SK-N-MC (cell line): ENCODE results near the gene KRT82.

Experiments used
- DNase-seq: peaks from one replicate; pipeline ENCODE4 v3.0.0-alpha.2; 2011; ENCODE audit warnings: low read depth, low spot score
- H3K27ac ChIP-seq: fragments of 200-600 bp; sonication (generic); 2 replicates; pipeline ENCODE4 v1.5.1; 2016; ENCODE audit warnings: mixed run types
- H3K36me3 ChIP-seq: fragments of 200-600 bp; sonication (generic); 2 replicates; pipeline ENCODE4 v1.6.1; 2017; ENCODE audit warnings: antibody characterized with exemption, low read length, mixed read lengths; ENCODE audit not compliant: insufficient read depth
- H3K4me3 ChIP-seq: fragments of 200-600 bp; sonication (generic); 2 replicates; pipeline ENCODE4 v1.5.1; 2016
- H3K9ac ChIP-seq: fragments of 200-600 bp; sonication (generic); 2 replicates; pipeline ENCODE4 v1.8.0; 2017; ENCODE audit warnings: mixed run types, mixed read lengths; ENCODE audit not compliant: insufficient read length
- H3K9me3 ChIP-seq: fragments of 200-600 bp; sonication (generic); 2 replicates; pipeline ENCODE4 v1.6.1; 2017; ENCODE audit warnings: low read depth, mild to moderate bottlenecking, antibody characterized with exemption, low read length, moderate library complexity, mixed read lengths
- EZH2 ChIP-seq: fragments of 200-600 bp; sonication (generic); IDR thresholded peaks from one replicate; pipeline ENCODE4 v1.6.1; 2017; ENCODE audit warnings: antibody characterized with exemption
- FOXP2 ChIP-seq: optimal IDR thresholded peaks from 2 replicates; pipeline ENCODE3; 2011; ENCODE audit warnings: mild to moderate bottlenecking, moderate library complexity; ENCODE audit not compliant: insufficient read depth; ENCODE audit errors: extremely low read length, control extremely low read depth
- POLR2AphosphoS5 ChIP-seq: IDR thresholded peaks from 2 replicates; pipeline ENCODE4 v1.6.1; 2012; ENCODE audit warnings: mild to moderate bottlenecking, low read depth, low read length, borderline replicate concordance

Gene KRT82

DNA sequence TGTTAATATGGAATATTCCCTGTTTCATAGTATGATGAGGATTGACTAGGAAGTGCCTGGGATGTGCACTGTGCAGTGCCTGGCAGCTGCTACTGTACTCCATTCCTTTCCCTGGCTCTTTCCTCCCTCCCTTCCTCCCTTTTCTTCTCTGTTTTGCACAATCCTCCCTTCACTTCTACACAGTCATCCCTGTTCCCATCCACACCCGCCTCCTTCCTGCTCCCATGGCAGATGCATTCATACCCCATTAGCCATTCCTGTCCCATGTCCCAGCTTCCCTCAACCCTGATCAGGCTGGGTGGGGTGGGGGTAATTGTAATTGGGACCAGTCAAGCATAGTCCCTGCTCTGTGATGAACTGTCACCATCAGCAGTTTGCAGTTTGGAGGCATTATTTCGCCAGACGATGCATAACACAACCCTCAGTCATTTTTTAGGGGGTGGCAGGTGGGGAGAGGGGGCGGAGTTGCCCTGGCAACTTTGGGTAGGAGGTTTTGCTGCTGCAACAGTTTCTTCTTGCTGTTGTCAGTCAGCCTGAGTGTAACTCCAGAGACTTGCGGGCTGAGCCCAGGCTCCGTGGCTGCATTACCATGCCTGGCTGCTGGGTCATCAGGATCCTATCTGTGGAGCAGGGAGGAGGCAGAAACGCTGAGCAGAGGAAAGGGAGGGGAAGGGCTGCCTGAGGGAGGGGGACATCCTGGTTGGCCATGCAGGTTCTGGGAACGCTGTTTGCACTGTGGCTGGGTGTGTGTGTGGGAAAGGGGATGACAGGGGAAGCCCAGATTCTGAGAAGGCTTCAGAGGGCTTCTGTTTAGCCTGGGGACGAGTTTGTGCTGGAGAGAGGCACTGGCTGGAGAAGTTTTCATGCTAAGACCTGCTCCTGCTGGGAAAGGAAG, 16.6 kb downstream of the KRT82 start:
- Histone ChIP-seq H3K27ac (no peak overlapping the region), H3K36me3 (no peaks in the 10 kb centered on the region), H3K9ac (no peak overlapping the region), H3K4me3 (no peak overlapping the region), H3K9me3 (no peaks in the 10 kb centered on the region)
- DNase-seq, result no peak
- TF ChIP-seq FOXP2 (no peak), EZH2 (no peak), POLR2AphosphoS5 (no peak)

GRCh38 chr12:52387859-52388258, 18.3 kb downstream of the KRT82 start:
- H3K36me3 ChIP-seq, result no peaks in the 10 kb centered on the region
- no peak for TF ChIP-seq EZH2
- TF ChIP-seq POLR2AphosphoS5, result no peak
- no peak for TF ChIP-seq FOXP2
- H3K27ac ChIP-seq, result no peak overlapping the region
- H3K9ac ChIP-seq, result no peak overlapping the region
- no peak for DNase-seq
- H3K9me3 ChIP-seq, result no peaks in the 10 kb centered on the region
- H3K4me3 ChIP-seq, result no peak overlapping the region

DNA sequence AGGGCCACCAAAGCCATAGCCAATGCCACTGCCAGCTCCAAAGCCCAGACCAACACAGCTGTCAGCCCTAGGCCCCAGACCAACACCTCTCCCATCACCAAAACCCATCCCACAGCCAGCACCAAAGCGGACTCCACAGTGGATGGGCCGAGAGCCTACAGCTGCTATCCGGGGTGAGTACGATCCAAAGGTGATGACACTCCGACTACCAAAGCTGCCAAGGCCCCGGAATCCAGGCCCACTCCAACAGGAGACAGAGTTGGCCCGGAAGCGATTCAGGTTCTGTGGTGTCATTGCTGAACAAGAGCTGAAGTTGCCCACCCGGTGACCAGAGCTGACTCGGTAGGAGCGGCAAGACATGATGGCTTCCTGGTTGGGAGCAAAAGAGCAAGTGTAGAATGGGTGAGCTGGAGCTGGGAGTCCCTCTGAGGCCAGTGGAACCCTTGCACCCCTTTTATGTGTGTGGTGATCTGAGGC, 20.9 kb downstream of the KRT82 start, which contains the start of gene KRT84:
Gene KRT84 (minus strand): TSS at position 427 of the 477 bp plus-strand sequence. CDS start 67 bp downstream, at position 360.
- Histone ChIP-seq H3K4me3 (no peak within 1 kb of the TSS), H3K27ac (no peak within 1 kb of the TSS), H3K9me3 (no peaks in the 10 kb centered on the region), H3K9ac (no peak within 1 kb of the TSS), H3K36me3 (no peaks in the 10 kb centered on the region)
- DNase-seq, result no peak
- TF ChIP-seq FOXP2, result no peak
- TF ChIP-seq POLR2AphosphoS5, result no peak
- no peak for TF ChIP-seq EZH2

- TF ChIP-seq POLR2AphosphoS5 (no peak), FOXP2 (no peak), EZH2 (no peak)
- no peak overlapping the region for H3K27ac ChIP-seq
- DNase-seq, result no peak
- H3K36me3 ChIP-seq, result no peaks in the 10 kb centered on the region
- no peak overlapping the region for H3K9ac ChIP-seq
- no peak overlapping the region for H3K4me3 ChIP-seq
- H3K9me3 ChIP-seq, result no peaks in the 10 kb centered on the region
Observed at GRCh38 chr12:52383331-52383730, 22.8 kb downstream of the KRT82 start.

DNA sequence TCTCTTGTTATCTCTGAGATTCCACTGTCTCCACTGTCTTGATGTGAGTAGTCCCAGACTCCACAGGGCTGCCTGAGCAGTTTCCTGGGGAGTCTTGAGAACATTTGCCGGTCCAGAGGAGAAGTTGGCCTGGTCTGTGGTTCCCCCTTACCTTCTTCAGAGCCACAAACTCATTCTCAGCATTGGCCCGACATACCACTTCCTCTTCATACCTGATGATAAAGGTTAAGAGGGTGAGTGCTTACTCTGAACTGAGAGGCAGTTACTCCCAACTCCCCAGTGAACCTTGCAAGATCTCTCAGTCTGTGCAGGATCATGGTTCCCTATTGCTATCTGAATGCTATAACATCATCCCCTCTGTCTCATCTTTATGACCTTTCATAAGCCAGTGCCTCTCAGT, 23.3 kb downstream of the KRT82 start:
- no peak overlapping the region for H3K27ac ChIP-seq
- no peak for TF ChIP-seq FOXP2
- no peak for TF ChIP-seq POLR2AphosphoS5
- TF ChIP-seq EZH2, result no peak
- no peaks in the 10 kb centered on the region for H3K36me3 ChIP-seq
- no peak for DNase-seq
- H3K9me3 ChIP-seq, result no peaks in the 10 kb centered on the region
- no peak overlapping the region for H3K4me3 ChIP-seq
- H3K9ac ChIP-seq, result no peak overlapping the region

DNA sequence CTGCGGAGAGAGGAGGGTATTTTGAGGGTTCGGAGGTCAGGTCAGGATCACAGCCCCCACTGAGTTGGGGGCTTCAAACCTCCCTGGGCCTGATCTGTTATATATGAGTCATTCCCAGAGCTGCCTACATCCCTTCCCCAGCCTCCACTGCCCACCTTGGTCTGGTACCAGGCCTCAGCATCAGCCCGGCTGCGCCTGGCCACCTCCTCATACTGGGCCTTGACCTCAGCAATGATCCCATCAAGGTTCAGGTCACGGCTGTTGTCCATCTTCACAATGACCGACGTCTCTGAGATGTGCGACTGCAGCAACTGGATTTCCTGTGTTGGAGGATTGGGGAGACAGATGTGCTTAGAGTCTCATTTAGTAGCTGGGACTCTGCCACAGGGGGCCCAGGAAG, 24.9 kb downstream of the KRT82 start:
- H3K36me3 ChIP-seq, result no peaks in the 10 kb centered on the region
- H3K9ac ChIP-seq, result no peak overlapping the region
- no peak overlapping the region for H3K4me3 ChIP-seq
- no peak overlapping the region for H3K27ac ChIP-seq
- no peak for DNase-seq
- H3K9me3 ChIP-seq, result no peaks in the 10 kb centered on the region
- no peak for TF ChIP-seq FOXP2
- no peak for TF ChIP-seq EZH2
- no peak for TF ChIP-seq POLR2AphosphoS5

- TF ChIP-seq POLR2AphosphoS5 (no peak), FOXP2 (no peak), EZH2 (no peak)
- Histone ChIP-seq H3K4me3 (no peak overlapping the region), H3K9me3 (no peaks in the 10 kb centered on the region), H3K36me3 (no peaks in the 10 kb centered on the region), H3K27ac (no peak overlapping the region), H3K9ac (no peak overlapping the region)
- DNase-seq, result no peak
Observed at GRCh38 chr12:52380271-52380694, 25.9 kb downstream of the KRT82 start.

- Histone ChIP-seq H3K27ac (no peak overlapping the region), H3K36me3 (no peaks in the 10 kb centered on the region)
- TF ChIP-seq EZH2 (no peak), POLR2AphosphoS5 (no peak), FOXP2 (no peak)
Observed at GRCh38 chr12:52379536-52379935, 26.6 kb downstream of the KRT82 start.

More at GRCh38 chr12:52379536-52379935, 26.6 kb downstream of the KRT82 start:
- Histone ChIP-seq H3K9me3 (no peaks in the 10 kb centered on the region), H3K9ac (no peak overlapping the region), H3K4me3 (no peak overlapping the region)
- no peak for DNase-seq
